Spleen (tissue), 7 donors: Measurements from ENCODE around the gene SPON1.

Experiments
- POLR2A ChIP-seq, 3 donors: fragments of 450-650 bp; IDR thresholded peaks; one replicate each; pipeline ENCODE4 v1.5.1; 2017; ENCODE audit warnings: antibody characterized with exemption in 3 of 3, mild to moderate bottlenecking in 1 of 3
- POLR2AphosphoS5 ChIP-seq, 3 donors: sonication (generic); formaldehyde crosslinking; IDR thresholded peaks; one replicate each; pipeline ENCODE4 v1.5.1; 2017; ENCODE audit warnings: antibody characterized with exemption in 3 of 3
- TF ChIP-seq, protein P1 (sequence below), 11 experiments: fragments of 200-600 bp in 7 of 11; fragments of 450-650 bp in 4 of 11; sonication (generic) in 4 of 11; IDR thresholded peaks in 8 of 11; conservative IDR thresholded peaks in 3 of 11; 1 replicate in 7 of 11; 2 replicates in 4 of 11; pipeline versions ENCODE4 v1.4.0 to v1.8.0; 2016 to 2021; ENCODE audit warnings: antibody characterized with exemption in 11 of 11, inconsistent platforms in 4 of 11, mild to moderate bottlenecking in 1 of 11
- donor health status: DM: no; HTN: no; CAD: no; lungs with moderate emphysema.
- donor health status: DM: no; HTN: no; CAD: no.
- donor health status: DM: no; HTN: no; CAD: no.

GRCh38 chr11:14010665-14011064 is 48.1 kb downstream of the SPON1 start:
- TF ChIP-seq, protein P1, sequence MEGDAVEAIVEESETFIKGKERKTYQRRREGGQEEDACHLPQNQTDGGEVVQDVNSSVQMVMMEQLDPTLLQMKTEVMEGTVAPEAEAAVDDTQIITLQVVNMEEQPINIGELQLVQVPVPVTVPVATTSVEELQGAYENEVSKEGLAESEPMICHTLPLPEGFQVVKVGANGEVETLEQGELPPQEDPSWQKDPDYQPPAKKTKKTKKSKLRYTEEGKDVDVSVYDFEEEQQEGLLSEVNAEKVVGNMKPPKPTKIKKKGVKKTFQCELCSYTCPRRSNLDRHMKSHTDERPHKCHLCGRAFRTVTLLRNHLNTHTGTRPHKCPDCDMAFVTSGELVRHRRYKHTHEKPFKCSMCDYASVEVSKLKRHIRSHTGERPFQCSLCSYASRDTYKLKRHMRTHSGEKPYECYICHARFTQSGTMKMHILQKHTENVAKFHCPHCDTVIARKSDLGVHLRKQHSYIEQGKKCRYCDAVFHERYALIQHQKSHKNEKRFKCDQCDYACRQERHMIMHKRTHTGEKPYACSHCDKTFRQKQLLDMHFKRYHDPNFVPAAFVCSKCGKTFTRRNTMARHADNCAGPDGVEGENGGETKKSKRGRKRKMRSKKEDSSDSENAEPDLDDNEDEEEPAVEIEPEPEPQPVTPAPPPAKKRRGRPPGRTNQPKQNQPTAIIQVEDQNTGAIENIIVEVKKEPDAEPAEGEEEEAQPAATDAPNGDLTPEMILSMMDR (IDR thresholded peaks at IDR 0.05 in 8 of 11, conservative IDR thresholded peaks at IDR 0.05 in 3 of 11) = no peak
- TF ChIP-seq POLR2A (IDR thresholded peaks at IDR 0.05) = no peak
- no peak for TF ChIP-seq POLR2AphosphoS5 (IDR thresholded peaks at IDR 0.05)
